ENCODE results near the gene NAV3. TPM values are rescaled to one million over a fixed set of nuclear protein-coding genes. Genes with fewer than 3 reads are reported as not detected.

The NAV3 gene
- total and polyA plus RNA-seq, 9 of the 15 experiments (the other 6 are each of a cell fraction or from before 2014, with no cell fraction given): 0.04 TPM; not detected in 8

- no peaks in the 10 kb centered on the region for H3K27me3 ChIP-seq (ENCODE audit: control insufficient read depth in 2 of 2, insufficient read depth in 2 of 2, low read length in 2 of 2)
- in situ Hi-C loops (cut with MboI): no loop called here
- TF ChIP-seq TEAD1 (CRISPR knock-in tag; IDR thresholded peaks at IDR 0.05) (no peak), NFRKB (IDR thresholded peaks at IDR 0.05; ENCODE audit: low read depth) (no peak), ASH1L (IDR thresholded peaks at IDR 0.05; ENCODE audit: borderline replicate concordance, low read depth, partially characterized antibody) (no peak), SRSF1 (IDR thresholded peaks at IDR 0.05; ENCODE audit: low read depth, low read length) (no peak), SMARCA4 (IDR thresholded peaks at IDR 0.05) (no peak), MCM5 (IDR thresholded peaks at IDR 0.05; ENCODE audit: low read depth) (no peak), UBTF (IDR thresholded peaks at IDR 0.05; ENCODE audit: borderline replicate concordance in 1 of 2, low read depth in 2 of 2, low read length in 2 of 2) (no peak), REST (IDR thresholded peaks at IDR 0.05; ENCODE audit: borderline replicate concordance) (no peak), REST (CRISPR knock-in tag; IDR thresholded peaks at IDR 0.05; ENCODE audit: low read depth) (no peak), THAP7 (CRISPR knock-in tag; IDR thresholded peaks at IDR 0.05) (no peak)
- FAIRE-seq (no peak), DNase-seq (ENCODE audit: extremely low read depth in 1 of 4, low spot score in 3 of 4) (no peak), ATAC-seq (no peak)
- WGBS (ENCODE audit: insufficient coverage, low coverage, missing lambda C conversion rate): 0% methylated on average over 1 of the region's 1 CpG
- no peaks in the 10 kb centered on the region for H3K9me1 ChIP-seq (ENCODE audit: control insufficient read depth, insufficient read depth, low read length)
- H3K9me3 ChIP-seq (replicated peaks; ENCODE audit: control insufficient read depth, insufficient read depth, low read depth, low read length): no peaks in the 10 kb centered on the region
- no peak overlapping the region for H3K4me3 ChIP-seq
- POLR2A ChIA-PET: no interaction called here
- H4K20me1 ChIP-seq (replicated peaks; ENCODE audit: control insufficient read depth, insufficient read depth, low read length): no peaks in the 10 kb centered on the region
- no peak overlapping the region for H3K27ac ChIP-seq (ENCODE audit: extremely low read depth, low read depth, low read length)
- intact Hi-C loops (cut with micrococcal nuclease): no loop called here
- no peak overlapping the region for H2AFZ ChIP-seq (ENCODE audit: low read depth, low read length)
- no peaks in the 10 kb centered on the region for H3K36me3 ChIP-seq (ENCODE audit: control insufficient read depth, insufficient read depth, low read length)
- no peak overlapping the region for H3K4me2 ChIP-seq (ENCODE audit: insufficient read depth, low read length)
- CTCF ChIA-PET (ENCODE audit: low intra/inter-chr PET ratio): no interaction called here
- H3K4me1 ChIP-seq (replicated peaks in 1 of 2; ENCODE audit: control insufficient read depth in 2 of 2, insufficient read depth in 2 of 2, low read length in 2 of 2): no peaks in the 10 kb centered on the region
- no peak overlapping the region for H3K9ac ChIP-seq (ENCODE audit: insufficient read depth in 1 of 2, low read depth in 2 of 2, low read length in 2 of 2)
- BruUV-seq (replicated peaks): no TSS peak
- no peaks in the 10 kb centered on the region for H3K79me2 ChIP-seq (ENCODE audit: control insufficient read depth, insufficient read depth, low read length)
Measured at GRCh38 chr12:78115889-78116288, 285.2 kb downstream of the NAV3 start.
